ENCODE results near the gene RIPOR2.

- TF ChIP-seq, protein P1, sequence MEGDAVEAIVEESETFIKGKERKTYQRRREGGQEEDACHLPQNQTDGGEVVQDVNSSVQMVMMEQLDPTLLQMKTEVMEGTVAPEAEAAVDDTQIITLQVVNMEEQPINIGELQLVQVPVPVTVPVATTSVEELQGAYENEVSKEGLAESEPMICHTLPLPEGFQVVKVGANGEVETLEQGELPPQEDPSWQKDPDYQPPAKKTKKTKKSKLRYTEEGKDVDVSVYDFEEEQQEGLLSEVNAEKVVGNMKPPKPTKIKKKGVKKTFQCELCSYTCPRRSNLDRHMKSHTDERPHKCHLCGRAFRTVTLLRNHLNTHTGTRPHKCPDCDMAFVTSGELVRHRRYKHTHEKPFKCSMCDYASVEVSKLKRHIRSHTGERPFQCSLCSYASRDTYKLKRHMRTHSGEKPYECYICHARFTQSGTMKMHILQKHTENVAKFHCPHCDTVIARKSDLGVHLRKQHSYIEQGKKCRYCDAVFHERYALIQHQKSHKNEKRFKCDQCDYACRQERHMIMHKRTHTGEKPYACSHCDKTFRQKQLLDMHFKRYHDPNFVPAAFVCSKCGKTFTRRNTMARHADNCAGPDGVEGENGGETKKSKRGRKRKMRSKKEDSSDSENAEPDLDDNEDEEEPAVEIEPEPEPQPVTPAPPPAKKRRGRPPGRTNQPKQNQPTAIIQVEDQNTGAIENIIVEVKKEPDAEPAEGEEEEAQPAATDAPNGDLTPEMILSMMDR (IDR thresholded peaks at IDR 0.05) = no peak
- TF ChIP-seq EP300 (IDR thresholded peaks at IDR 0.05; ENCODE audit: low read depth) = no peak
- no peak for TF ChIP-seq POLR2A (IDR thresholded peaks at IDR 0.05)
- no peak for TF ChIP-seq POLR2AphosphoS5 (IDR thresholded peaks at IDR 0.05)
Measured at GRCh38 chr6:24936641-24937317, 1.0 kb upstream of the RIPOR2 start.

Measured in transverse colon (tissue), 4 donors.